Dendritic cell treated with granulocyte-macrophage colony-stimulating factor and Interleukin-4, amounts not matched to agents 40 ng/mL and 50 ng/mL, for 4 days (primary cell): ENCODE measurements around the gene ZBTB43.
A peak's percentile ranks its signal among the peaks of the same experiment; 100 is the strongest.

Experiments used
- H3K27ac Mint-ChIP-seq: one replicate; pipeline ENCODE4 v1.8.0; 2022; ENCODE audit warnings: mild to moderate bottlenecking, mixed read lengths
- H3K27me3 Mint-ChIP-seq: one replicate; pipeline ENCODE4 v1.8.0; 2022; ENCODE audit warnings: mild to moderate bottlenecking, mixed read lengths
- H3K36me3 Mint-ChIP-seq: one replicate; pipeline ENCODE4 v1.8.0; 2022; ENCODE audit warnings: low read depth, mixed read lengths
- H3K4me1 Mint-ChIP-seq: one replicate; pipeline ENCODE4 v1.8.0; 2022; ENCODE audit warnings: low read depth, mixed read lengths
- H3K4me3 Mint-ChIP-seq: one replicate; pipeline ENCODE4 v1.8.0; 2022; ENCODE audit warnings: mild to moderate bottlenecking, moderate library complexity, mixed read lengths
- H3K9me3 Mint-ChIP-seq: one replicate; pipeline ENCODE4 v1.8.0; 2022; ENCODE audit warnings: mixed read lengths
- intact Hi-C: fragments of 100-400 bp; cut with micrococcal nuclease; formaldehyde crosslinking; loops from one replicate; pipeline ENCODE4 v1.15.0; 2022

The ZBTB43 gene

GRCh38 chr9:126847051-126847450, 42.2 kb downstream of the ZBTB43 start:
- Mint-ChIP-seq H3K27ac (no peak overlapping the region), H3K9me3 (no peaks in the 10 kb centered on the region), H3K27me3 (peaks cover 5% of the 10 kb centered on the region), H3K4me1 (peaks cover 22% of the 10 kb centered on the region), H3K36me3 (no peaks in the 10 kb centered on the region), H3K4me3 (no peak overlapping the region)
- intact Hi-C loops, result no loop called here

GRCh38 chr9:126849591-126850225, 44.9 kb downstream of the ZBTB43 start:
- Mint-ChIP-seq H3K27ac (no peak overlapping the region), H3K27me3 (peaks cover 10% of the 10 kb centered on the region), H3K4me3 (no peak overlapping the region), H3K4me1 (peaks cover 7% of the 10 kb centered on the region), H3K36me3 (no peaks in the 10 kb centered on the region), H3K9me3 (no peaks in the 10 kb centered on the region)
- intact Hi-C loops, result no loop called here

GRCh38 chr9:126851286-126851880, 46.5 kb downstream of the ZBTB43 start:
- no peaks in the 10 kb centered on the region for H3K9me3 Mint-ChIP-seq
- peaks cover 7% of the 10 kb centered on the region for H3K4me1 Mint-ChIP-seq
- no peak overlapping the region for H3K27ac Mint-ChIP-seq
- peaks cover 10% of the 10 kb centered on the region for H3K27me3 Mint-ChIP-seq
- H3K4me3 Mint-ChIP-seq, result no peak overlapping the region
- H3K36me3 Mint-ChIP-seq, result no peaks in the 10 kb centered on the region
- intact Hi-C loops, result no loop called here

GRCh38 chr9:126852086-126852688, 47.3 kb downstream of the ZBTB43 start:
- H3K9me3 Mint-ChIP-seq, result no peaks in the 10 kb centered on the region
- H3K4me1 Mint-ChIP-seq, result peaks cover 7% of the 10 kb centered on the region
- intact Hi-C loops, result no loop called here
- H3K36me3 Mint-ChIP-seq, result no peaks in the 10 kb centered on the region
- peaks cover 10% of the 10 kb centered on the region for H3K27me3 Mint-ChIP-seq
- H3K4me3 Mint-ChIP-seq, result no peak overlapping the region
- H3K27ac Mint-ChIP-seq, result no peak overlapping the region

- Mint-ChIP-seq H3K4me1 (no peaks in the 10 kb centered on the region), H3K27me3 (peaks cover 9% of the 10 kb centered on the region), H3K4me3 (no peak overlapping the region), H3K36me3 (no peaks in the 10 kb centered on the region), H3K27ac (no peak overlapping the region), H3K9me3 (no peaks in the 10 kb centered on the region)
- intact Hi-C loops, result no loop called here
Measured at GRCh38 chr9:126853667-126854066, 48.8 kb downstream of the ZBTB43 start.

- Mint-ChIP-seq H3K4me1 (peaks cover 6% of the 10 kb centered on the region), H3K4me3 (no peak overlapping the region), H3K9me3 (no peaks in the 10 kb centered on the region), H3K36me3 (no peaks in the 10 kb centered on the region), H3K27me3 (peaks cover 7% of the 10 kb centered on the region), H3K27ac (no peak overlapping the region)
- intact Hi-C loops, result no loop called here
Measured at GRCh38 chr9:126854734-126855133, 49.9 kb downstream of the ZBTB43 start.

- no peaks in the 10 kb centered on the region for H3K9me3 Mint-ChIP-seq
- peaks cover 5% of the 10 kb centered on the region for H3K27me3 Mint-ChIP-seq
- no peak overlapping the region for H3K27ac Mint-ChIP-seq
- no peak overlapping the region for H3K4me3 Mint-ChIP-seq
- H3K4me1 Mint-ChIP-seq, result peaks cover 12% of the 10 kb centered on the region
- intact Hi-C loops, result no loop called here
- H3K36me3 Mint-ChIP-seq, result peaks cover under 1% of the 10 kb centered on the region
Measured at GRCh38 chr9:126856326-126856877, 51.6 kb downstream of the ZBTB43 start.

GRCh38 chr9:126857261-126857960, 52.6 kb downstream of the ZBTB43 start:
- H3K9me3 Mint-ChIP-seq, result no peaks in the 10 kb centered on the region
- H3K4me3 Mint-ChIP-seq, result no peak overlapping the region
- intact Hi-C loops, result no loop called here
- H3K36me3 Mint-ChIP-seq, result peaks cover 8% of the 10 kb centered on the region
- H3K4me1 Mint-ChIP-seq, result peaks cover 22% of the 10 kb centered on the region
- peak overlapping the region; percentile 14 for H3K27ac Mint-ChIP-seq
- peaks cover 4% of the 10 kb centered on the region for H3K27me3 Mint-ChIP-seq

GRCh38 chr9:126859111-126859510, 54.3 kb downstream of the ZBTB43 start:
- intact Hi-C loops, result no loop called here
- no peak overlapping the region for H3K27ac Mint-ChIP-seq
- peaks cover 10% of the 10 kb centered on the region for H3K36me3 Mint-ChIP-seq
- H3K9me3 Mint-ChIP-seq, result no peaks in the 10 kb centered on the region
- H3K4me1 Mint-ChIP-seq, result peaks cover 31% of the 10 kb centered on the region
- H3K27me3 Mint-ChIP-seq, result no peaks in the 10 kb centered on the region
- no peak overlapping the region for H3K4me3 Mint-ChIP-seq

- Mint-ChIP-seq H3K27ac (peak within 1 kb of the TSS; percentile 83), H3K36me3 (peaks cover 21% of the 10 kb centered on the region), H3K4me1 (peaks cover 37% of the 10 kb centered on the region), H3K9me3 (no peaks in the 10 kb centered on the region), H3K27me3 (no peaks in the 10 kb centered on the region), H3K4me3 (peak within 1 kb of the TSS; percentile 83)
- intact Hi-C loops, result loop anchor here (1.0 kb wide), 1 partner anchor 54 kb away; the partner anchor contains the start of gene RALGPS1
Measured at GRCh38 chr9:126860077-126860756, 55.4 kb downstream of the ZBTB43 start, which contains the start of gene ZBTB34. Gene ZBTB34, plus strand, starts transcription at chr9:126860639. Its CDS starts 18,761 bp downstream, at chr9:126879400.

- intact Hi-C loops, result loop anchor here (1.0 kb wide), 1 partner anchor 53 kb away; the partner anchor contains the start of gene RALGPS1
- Mint-ChIP-seq H3K27me3 (no peaks in the 10 kb centered on the region), H3K36me3 (peaks cover 28% of the 10 kb centered on the region), H3K4me3 (peak overlapping the region; percentile 83), H3K27ac (peak overlapping the region; percentile 83), H3K9me3 (no peaks in the 10 kb centered on the region), H3K4me1 (peaks cover 44% of the 10 kb centered on the region)
Measured at GRCh38 chr9:126860757-126861466, 56.1 kb downstream of the ZBTB43 start.

GRCh38 chr9:126861707-126862103, 56.9 kb downstream of the ZBTB43 start:
- no peaks in the 10 kb centered on the region for H3K9me3 Mint-ChIP-seq
- H3K4me3 Mint-ChIP-seq, result peak overlapping the region; percentile 83
- H3K36me3 Mint-ChIP-seq, result peaks cover 36% of the 10 kb centered on the region
- intact Hi-C loops, result no loop called here
- H3K27ac Mint-ChIP-seq, result peak overlapping the region; percentile 71
- peaks cover 50% of the 10 kb centered on the region for H3K4me1 Mint-ChIP-seq
- H3K27me3 Mint-ChIP-seq, result no peaks in the 10 kb centered on the region
